CD4-positive, alpha-beta T cell (primary cell): Measurements from ENCODE around the gene ZNF521. TPM values are rescaled to one million over a fixed set of nuclear protein-coding genes. Genes with fewer than 3 reads are reported as not detected.

ENCODE experiments used
- ATAC-seq: fragments of 200-7000 bp; cut with Tn5 transposase; one replicate; pipeline ENCODE4 v1.10.0; 2022; ENCODE audit warnings: mild to moderate bottlenecking; ENCODE audit not compliant: poor library complexity
- CTCF ChIA-PET: fragments of 350-600 bp; sonication (Branson Sonifier 250); formaldehyde crosslinking; loops from one replicate; lab custom pipeline; 2021; ENCODE audit warnings: antibody characterized with exemption, inconsistent platforms; lab: Charles Lee
- POLR2A ChIA-PET: fragments of 350-600 bp; sonication (Branson Sonifier 250); formaldehyde crosslinking; loops from one replicate; lab custom pipeline; 2021; ENCODE audit warnings: antibody characterized with exemption, inconsistent platforms; lab: Charles Lee
- DNase-seq, 14 experiments: peaks; one replicate each; pipeline ENCODE4 v3.0.0-alpha.2; 2013 to 2020; ENCODE audit warnings: mixed read lengths in 2 of 14
- H3K27ac ChIP-seq, 2 donors: one replicate each; pipeline versions ENCODE4 v1.5.1 to v1.7.0; 2013; ENCODE audit warnings: low read length in 2 of 2, low read depth in 1 of 2, mild to moderate bottlenecking in 1 of 2
- H3K27me3 ChIP-seq, 2 experiments: 1 replicate in 1 of 2; 2 replicates in 1 of 2; pipeline versions ENCODE4 v1.6.1 to v1.7.0; 2013; ENCODE audit warnings: low read length in 2 of 2, control low read depth in 1 of 2, mild to moderate bottlenecking in 1 of 2, moderate library complexity in 1 of 2; ENCODE audit not compliant: insufficient read depth in 2 of 2, control insufficient read depth in 1 of 2
- H3K36me3 ChIP-seq: one replicate; pipeline ENCODE4 v1.6.1; 2013; ENCODE audit warnings: low read length, control low read depth; ENCODE audit not compliant: insufficient read depth
- H3K4me1 ChIP-seq: one replicate; pipeline ENCODE4 v1.6.1; 2013; ENCODE audit warnings: low read length, control low read depth; ENCODE audit not compliant: insufficient read depth
- H3K4me3 ChIP-seq: one replicate; pipeline ENCODE4 v1.5.1; 2013; ENCODE audit warnings: mild to moderate bottlenecking, low read length, moderate library complexity
- H3K9me3 ChIP-seq, 2 experiments: 1 replicate in 1 of 2; 2 replicates in 1 of 2; pipeline versions ENCODE4 v1.6.1 to v1.7.0; 2013; ENCODE audit warnings: low read length in 2 of 2, mild to moderate bottlenecking in 2 of 2, control low read depth in 1 of 2, moderate library complexity in 1 of 2; ENCODE audit not compliant: control insufficient read depth in 1 of 2, insufficient read depth in 1 of 2
- H3K27ac Mint-ChIP-seq: one replicate; pipeline ENCODE4 v1.8.0; 2020; ENCODE audit warnings: mixed read lengths
- H3K27me3 Mint-ChIP-seq: one replicate; pipeline ENCODE4 v1.8.0; 2021; ENCODE audit warnings: mixed read lengths
- H3K36me3 Mint-ChIP-seq: one replicate; pipeline ENCODE4 v1.8.0; 2021; ENCODE audit warnings: low read depth, mixed read lengths
- H3K4me1 Mint-ChIP-seq: one replicate; pipeline ENCODE4 v1.8.0; 2021; ENCODE audit warnings: low read depth, mixed read lengths
- H3K4me3 Mint-ChIP-seq: one replicate; pipeline ENCODE4 v1.8.0; 2020; ENCODE audit warnings: mild to moderate bottlenecking, mixed read lengths
- H3K9me3 Mint-ChIP-seq: one replicate; pipeline ENCODE4 v1.8.0; 2020; ENCODE audit warnings: mixed read lengths
- intact Hi-C, 2 experiments: fragments of 100-400 bp; cut with DNase I in 1 of 2; cut with micrococcal nuclease in 1 of 2; formaldehyde crosslinking; loops; one replicate each; pipeline versions ENCODE4 v1.15.1 to v1.9.0; 2023 to 2025; cut with DNase I, micrococcal nuclease
- total RNA-seq, 174 experiments: library from RNA in 2 of 174; stranded (reverse) in 2 of 174; gene quantifications; one replicate each; pipeline ENCODE4 v1.2.3 and lab custom pipeline; 2021 to 2026
- TF ChIP-seq, protein P1 (sequence below): fragments of 200-600 bp; IDR thresholded peaks from one replicate; pipeline ENCODE4 v1.8.0; 2022; ENCODE audit warnings: antibody characterized with exemption, mild to moderate bottlenecking

ZNF521 gene
- total RNA-seq, 2 experiments from 2014 or later: not detected

DNA sequence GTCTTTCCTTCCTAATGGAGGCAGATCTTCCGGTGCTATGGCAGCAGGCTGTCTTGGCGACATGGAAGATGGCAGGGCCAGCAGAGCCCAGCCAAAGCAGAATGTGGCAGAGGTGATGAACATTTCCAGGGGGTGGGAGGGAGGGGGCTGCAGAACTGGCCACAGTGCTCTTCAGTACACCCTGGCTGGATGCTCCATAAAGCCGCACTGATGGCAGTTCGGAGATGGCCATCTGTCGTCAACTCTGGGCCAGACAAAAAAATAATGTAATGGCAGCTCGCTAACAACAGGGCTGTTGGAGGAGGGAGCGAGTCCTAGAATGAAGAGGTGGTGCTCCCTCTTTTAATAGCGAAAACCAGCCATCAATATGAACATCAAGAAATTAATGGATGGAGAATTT is 271.0 kb downstream of the ZNF521 start:
- no peaks in the 10 kb centered on the region for H3K36me3 Mint-ChIP-seq
- H3K4me1 Mint-ChIP-seq: no peaks in the 10 kb centered on the region
- ATAC-seq (no peak), DNase-seq (no peak)
- Histone ChIP-seq H3K27me3 (no peaks in the 10 kb centered on the region), H3K4me1 (no peaks in the 10 kb centered on the region), H3K4me3 (no peak overlapping the region), H3K27ac (no peak overlapping the region), H3K36me3 (no peaks in the 10 kb centered on the region), H3K9me3 (peaks cover 0 to 3% of the 10 kb centered on the region in 2 experiments)
- no peaks in the 10 kb centered on the region for H3K27me3 Mint-ChIP-seq
- TF ChIP-seq, protein P1, sequence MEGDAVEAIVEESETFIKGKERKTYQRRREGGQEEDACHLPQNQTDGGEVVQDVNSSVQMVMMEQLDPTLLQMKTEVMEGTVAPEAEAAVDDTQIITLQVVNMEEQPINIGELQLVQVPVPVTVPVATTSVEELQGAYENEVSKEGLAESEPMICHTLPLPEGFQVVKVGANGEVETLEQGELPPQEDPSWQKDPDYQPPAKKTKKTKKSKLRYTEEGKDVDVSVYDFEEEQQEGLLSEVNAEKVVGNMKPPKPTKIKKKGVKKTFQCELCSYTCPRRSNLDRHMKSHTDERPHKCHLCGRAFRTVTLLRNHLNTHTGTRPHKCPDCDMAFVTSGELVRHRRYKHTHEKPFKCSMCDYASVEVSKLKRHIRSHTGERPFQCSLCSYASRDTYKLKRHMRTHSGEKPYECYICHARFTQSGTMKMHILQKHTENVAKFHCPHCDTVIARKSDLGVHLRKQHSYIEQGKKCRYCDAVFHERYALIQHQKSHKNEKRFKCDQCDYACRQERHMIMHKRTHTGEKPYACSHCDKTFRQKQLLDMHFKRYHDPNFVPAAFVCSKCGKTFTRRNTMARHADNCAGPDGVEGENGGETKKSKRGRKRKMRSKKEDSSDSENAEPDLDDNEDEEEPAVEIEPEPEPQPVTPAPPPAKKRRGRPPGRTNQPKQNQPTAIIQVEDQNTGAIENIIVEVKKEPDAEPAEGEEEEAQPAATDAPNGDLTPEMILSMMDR: no peak
- POLR2A ChIA-PET: no interaction called here
- H3K4me3 Mint-ChIP-seq: no peak overlapping the region
- no peak overlapping the region for H3K27ac Mint-ChIP-seq
- no peaks in the 10 kb centered on the region for H3K9me3 Mint-ChIP-seq
- intact Hi-C loops: no loop called here
- CTCF ChIA-PET: no interaction called here

DNA sequence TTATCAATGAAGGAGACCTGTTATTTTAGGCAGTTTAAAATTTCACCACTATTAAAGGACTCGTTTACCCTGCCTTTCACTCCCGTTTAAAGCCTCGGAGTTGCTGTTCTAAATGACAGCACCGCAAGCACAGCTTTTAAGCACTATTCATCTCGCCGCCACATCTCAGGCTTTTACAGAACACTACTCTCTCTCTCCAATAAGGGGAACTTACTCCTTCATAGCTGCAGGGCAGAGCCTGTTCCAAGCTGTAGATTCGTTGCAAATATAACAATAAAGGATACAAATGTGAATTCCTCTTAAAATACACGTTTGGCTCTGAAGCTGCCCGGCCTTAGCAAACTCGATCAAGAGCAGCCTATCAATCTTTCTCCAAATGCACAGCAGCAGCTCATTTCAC is 271.8 kb downstream of the ZNF521 start:
- no peak overlapping the region for H3K4me3 ChIP-seq
- H3K36me3 ChIP-seq: no peaks in the 10 kb centered on the region
- ATAC-seq: no peak
- H3K27ac ChIP-seq: no peak overlapping the region
- peaks cover 0 to 3% of the 10 kb centered on the region in 2 experiments for H3K9me3 ChIP-seq
- Mint-ChIP-seq H3K9me3 (no peaks in the 10 kb centered on the region), H3K27me3 (no peaks in the 10 kb centered on the region), H3K36me3 (no peaks in the 10 kb centered on the region), H3K4me1 (no peaks in the 10 kb centered on the region), H3K4me3 (no peak overlapping the region), H3K27ac (no peak overlapping the region)
- H3K27me3 ChIP-seq: no peaks in the 10 kb centered on the region
- POLR2A ChIA-PET: no interaction called here
- no peaks in the 10 kb centered on the region for H3K4me1 ChIP-seq
- intact Hi-C loops: no loop called here
- CTCF ChIA-PET: no interaction called here
- no peak for DNase-seq
- TF ChIP-seq, protein P1: no peak

DNA sequence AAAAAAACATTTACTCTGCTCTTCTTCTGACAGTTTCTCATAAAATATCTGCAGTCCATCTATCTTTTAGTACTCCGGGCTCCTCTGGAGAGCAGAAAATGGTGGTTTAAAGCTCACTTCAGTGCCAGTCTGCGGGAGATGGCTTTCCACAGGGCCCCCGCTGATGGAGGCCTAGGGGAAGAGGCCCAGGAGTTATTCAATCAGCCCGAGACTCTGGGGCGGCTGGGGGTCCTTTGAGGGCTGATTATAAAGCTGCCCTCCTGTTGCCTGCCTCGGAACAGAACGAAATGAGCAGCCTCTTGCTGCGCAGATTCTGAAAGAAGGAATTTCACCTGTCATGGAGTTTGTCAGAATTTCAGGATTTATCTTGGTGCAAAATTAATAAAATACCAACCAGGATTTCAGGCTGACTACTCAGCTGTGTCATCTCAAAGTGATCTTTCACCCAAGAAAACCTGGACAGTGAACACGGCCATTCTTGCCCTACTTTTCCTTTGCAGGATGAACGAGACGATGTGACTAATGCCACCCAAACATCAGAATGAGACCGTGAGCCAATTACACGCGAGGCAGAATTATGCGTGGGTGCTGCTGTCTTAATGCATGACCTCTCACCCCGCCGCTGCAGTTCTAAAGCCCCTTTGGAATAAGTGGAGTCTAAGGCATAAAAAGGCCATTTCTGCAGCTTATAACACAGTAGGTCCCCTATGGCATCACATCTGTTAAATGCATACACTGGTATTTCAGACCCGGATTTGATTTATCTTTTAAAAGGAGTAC is 273.8 kb downstream of the ZNF521 start:
- Mint-ChIP-seq H3K4me1 (no peaks in the 10 kb centered on the region), H3K9me3 (no peaks in the 10 kb centered on the region), H3K36me3 (no peaks in the 10 kb centered on the region), H3K27me3 (no peaks in the 10 kb centered on the region), H3K4me3 (no peak overlapping the region), H3K27ac (no peak overlapping the region)
- no peak overlapping the region for H3K27ac ChIP-seq
- ChIA-PET CTCF (no interaction called here), POLR2A (no interaction called here)
- H3K4me1 ChIP-seq: no peaks in the 10 kb centered on the region
- no peak overlapping the region for H3K4me3 ChIP-seq
- DNase-seq: no peak
- intact Hi-C loops: no loop called here
- TF ChIP-seq, protein P1: no peak
- H3K27me3 ChIP-seq: no peaks in the 10 kb centered on the region
- no peak for ATAC-seq
- peaks cover 0 to 3% of the 10 kb centered on the region in 2 experiments for H3K9me3 ChIP-seq
- H3K36me3 ChIP-seq: no peaks in the 10 kb centered on the region
